Lower leg skin (tissue), 3 donors: Measurements from ENCODE around the gene HTR6.

ENCODE experiments used
- POLR2A ChIP-seq, 2 donors: fragments of 450-650 bp; IDR thresholded peaks; one replicate each; pipeline ENCODE4 v1.6.1; 2016 to 2017; ENCODE audit warnings: antibody characterized with exemption in 2 of 2, mild to moderate bottlenecking in 1 of 2, moderate library complexity in 1 of 2
- TF ChIP-seq, protein P1 (sequence below), 3 donors: fragments of 450-650 bp; IDR thresholded peaks; one replicate each; pipeline ENCODE4 v1.5.1; 2016; ENCODE audit warnings: antibody characterized with exemption in 3 of 3, mild to moderate bottlenecking in 3 of 3, moderate library complexity in 2 of 3

DNA sequence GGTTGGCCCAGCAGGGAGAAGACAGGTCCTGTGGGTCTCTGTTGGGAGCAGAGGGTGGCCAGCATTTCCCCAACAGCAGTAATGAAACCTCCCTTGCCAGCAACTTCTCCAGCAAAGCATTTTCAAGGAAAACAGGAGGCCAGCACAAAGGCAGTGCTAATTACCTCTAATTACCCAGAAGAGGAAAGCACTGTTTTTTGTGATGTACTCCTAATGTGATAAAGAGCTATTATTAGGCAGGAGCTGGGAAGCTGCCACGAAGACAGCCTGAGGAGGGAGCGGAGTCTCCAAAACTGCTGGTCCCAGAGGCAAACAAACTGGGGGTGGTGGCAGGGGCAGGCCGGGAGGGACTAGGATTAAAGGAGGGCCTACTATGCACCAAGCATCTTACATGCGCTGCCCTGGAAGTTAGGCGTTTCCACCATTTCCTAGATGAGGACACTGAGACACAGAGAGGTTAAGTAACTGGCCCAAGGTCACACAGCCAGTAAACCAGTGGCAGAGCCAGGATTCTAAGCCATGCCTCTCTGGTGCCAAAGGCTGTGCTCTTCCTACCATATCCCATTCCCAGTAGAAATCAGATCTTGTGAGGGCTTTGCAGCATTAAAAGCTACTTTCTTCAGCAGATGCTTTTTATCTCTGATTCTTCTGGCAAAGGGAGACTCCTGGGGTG, 24.5 kb downstream of the HTR6 start:
- TF ChIP-seq, protein P1, sequence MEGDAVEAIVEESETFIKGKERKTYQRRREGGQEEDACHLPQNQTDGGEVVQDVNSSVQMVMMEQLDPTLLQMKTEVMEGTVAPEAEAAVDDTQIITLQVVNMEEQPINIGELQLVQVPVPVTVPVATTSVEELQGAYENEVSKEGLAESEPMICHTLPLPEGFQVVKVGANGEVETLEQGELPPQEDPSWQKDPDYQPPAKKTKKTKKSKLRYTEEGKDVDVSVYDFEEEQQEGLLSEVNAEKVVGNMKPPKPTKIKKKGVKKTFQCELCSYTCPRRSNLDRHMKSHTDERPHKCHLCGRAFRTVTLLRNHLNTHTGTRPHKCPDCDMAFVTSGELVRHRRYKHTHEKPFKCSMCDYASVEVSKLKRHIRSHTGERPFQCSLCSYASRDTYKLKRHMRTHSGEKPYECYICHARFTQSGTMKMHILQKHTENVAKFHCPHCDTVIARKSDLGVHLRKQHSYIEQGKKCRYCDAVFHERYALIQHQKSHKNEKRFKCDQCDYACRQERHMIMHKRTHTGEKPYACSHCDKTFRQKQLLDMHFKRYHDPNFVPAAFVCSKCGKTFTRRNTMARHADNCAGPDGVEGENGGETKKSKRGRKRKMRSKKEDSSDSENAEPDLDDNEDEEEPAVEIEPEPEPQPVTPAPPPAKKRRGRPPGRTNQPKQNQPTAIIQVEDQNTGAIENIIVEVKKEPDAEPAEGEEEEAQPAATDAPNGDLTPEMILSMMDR (IDR thresholded peaks at IDR 0.05) = no peak
- TF ChIP-seq POLR2A (IDR thresholded peaks at IDR 0.05) = no peak
